Inflammatory macrophage (primary cell): Measurements from ENCODE around the gene RNASEH1.
"Not testable (repeated sequence)": the region's sequence is repeated elsewhere in the genome, so short reads cannot be mapped to it uniquely, and the experiment has no call there.

Source experiments
- DNase-seq, 2 donors: peaks; one replicate each; pipeline ENCODE4 v3.0.0-alpha.2; 2020 to 2022

The RNASEH1 gene

GRCh38 chr2:3589086-3589485 lies 31.0 kb upstream of the RNASEH1 start:
- no peak for DNase-seq

GRCh38 chr2:3588084-3588483 lies 30.0 kb upstream of the RNASEH1 start:
- DNase-seq: no peak

- DNase-seq: no peak
These were observed 29.3 kb upstream of the RNASEH1 start for GRCh38 chr2:3587432-3587831.

GRCh38 chr2:3587021-3587420 lies 28.9 kb upstream of the RNASEH1 start:
- DNase-seq: no peak

- DNase-seq: no peak
These were observed 28.1 kb upstream of the RNASEH1 start for GRCh38 chr2:3586220-3586619.

GRCh38 chr2:3585261-3586109 lies 27.4 kb upstream of the RNASEH1 start:
- DNase-seq: no peak

GRCh38 chr2:3584608-3585260 lies 26.6 kb upstream of the RNASEH1 start:
- no peak for DNase-seq

GRCh38 chr2:3584076-3584475 lies 25.9 kb upstream of the RNASEH1 start:
- no peak for DNase-seq

GRCh38 chr2:3581367-3582262 lies 23.5 kb upstream of the RNASEH1 start:
- no peak for DNase-seq

GRCh38 chr2:3580449-3580848 lies 22.3 kb upstream of the RNASEH1 start:
- no peak for DNase-seq

GRCh38 chr2:3578987-3579386 lies 20.9 kb upstream of the RNASEH1 start:
- no peak for DNase-seq

- DNase-seq: not testable (repeated sequence)
These were observed 18.1 kb upstream of the RNASEH1 start for GRCh38 chr2:3576263-3576630.

- peak in 1 of 2 donors; percentile 3 for DNase-seq
These were observed 17.6 kb upstream of the RNASEH1 start for GRCh38 chr2:3575534-3576262.

GRCh38 chr2:3574155-3574554 lies 16.0 kb upstream of the RNASEH1 start:
- no peak for DNase-seq

GRCh38 chr2:3572620-3573019 lies 14.5 kb upstream of the RNASEH1 start:
- DNase-seq: no peak

GRCh38 chr2:3571284-3571683 lies 13.2 kb upstream of the RNASEH1 start:
- DNase-seq: no peak

GRCh38 chr2:3569656-3570055 lies 11.5 kb upstream of the RNASEH1 start:
- DNase-seq: not testable (repeated sequence)

GRCh38 chr2:3566806-3567205 lies 8.7 kb upstream of the RNASEH1 start:
- no peak for DNase-seq

GRCh38 chr2:3565117-3565516 lies 7.0 kb upstream of the RNASEH1 start:
- DNase-seq: no peak

GRCh38 chr2:3563521-3563976 lies 5.4 kb upstream of the RNASEH1 start:
- no peak for DNase-seq

GRCh38 chr2:3557639-3558204 lies 411 bp downstream of the RNASEH1 start:
- DNase-seq: no peak

- no peak for DNase-seq
These were observed 4.2 kb downstream of the RNASEH1 start for GRCh38 chr2:3553946-3554345.
